GM19023 (cell line): ENCODE measurements around the gene INPP4A.
A peak's percentile ranks its signal among the peaks of the same experiment; 100 is the strongest.
"Not testable (repeated sequence)": the region's sequence is repeated elsewhere in the genome, so short reads cannot be mapped to it uniquely, and the experiment has no call there.

Experiments
- ATAC-seq: cut with Tn5 transposase; IDR thresholded peaks from one replicate; pipeline ENCODE4 v1.9.1; 2021; ENCODE audit warnings: mild to moderate bottlenecking, moderate library complexity; ENCODE audit not compliant: unreplicated experiment

The INPP4A gene

DNA sequence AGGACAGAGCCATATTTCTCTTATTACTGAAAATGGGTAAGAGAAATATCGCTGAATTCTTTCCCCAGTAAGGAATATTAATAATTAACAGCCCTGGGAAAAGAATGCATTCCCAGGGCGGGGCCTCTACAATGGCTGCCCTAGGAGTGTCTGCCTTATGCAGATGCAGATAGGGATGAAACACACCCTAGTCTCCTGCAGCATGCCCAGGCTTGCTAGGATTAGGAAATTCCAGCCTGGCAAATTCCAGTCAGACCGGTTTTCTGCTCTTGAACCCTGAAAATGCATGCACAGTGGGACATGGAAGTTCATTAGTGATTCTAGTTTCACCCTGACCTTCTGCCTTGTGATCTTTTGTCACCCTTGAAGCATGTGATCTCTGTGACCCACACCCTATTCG, 9.0 kb upstream of the INPP4A start:
- ATAC-seq, result not testable (repeated sequence)

DNA sequence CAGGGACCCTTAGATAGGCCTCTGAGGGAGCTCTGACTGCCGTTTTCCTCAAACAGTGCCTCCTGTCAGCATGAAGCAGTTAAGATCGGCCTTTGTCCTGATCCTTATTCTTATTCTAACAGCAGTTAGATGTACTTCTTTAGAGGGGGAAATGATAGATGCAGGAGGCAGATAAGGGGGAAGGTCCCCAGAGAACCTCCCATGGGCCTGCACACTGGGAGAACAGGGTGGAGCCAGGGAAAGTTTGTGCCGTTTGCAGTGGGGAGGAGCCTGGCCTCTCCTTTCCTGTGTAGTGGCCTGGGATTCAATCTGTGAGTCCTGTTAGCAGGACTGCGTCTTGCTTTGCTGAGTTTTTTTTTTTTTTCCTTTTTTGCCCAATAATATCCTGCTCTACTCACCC, 7.9 kb upstream of the INPP4A start:
- no peak for ATAC-seq

- ATAC-seq, result no peak
These were observed 6.2 kb upstream of the INPP4A start for GRCh38 chr2:98438190-98439133.

DNA sequence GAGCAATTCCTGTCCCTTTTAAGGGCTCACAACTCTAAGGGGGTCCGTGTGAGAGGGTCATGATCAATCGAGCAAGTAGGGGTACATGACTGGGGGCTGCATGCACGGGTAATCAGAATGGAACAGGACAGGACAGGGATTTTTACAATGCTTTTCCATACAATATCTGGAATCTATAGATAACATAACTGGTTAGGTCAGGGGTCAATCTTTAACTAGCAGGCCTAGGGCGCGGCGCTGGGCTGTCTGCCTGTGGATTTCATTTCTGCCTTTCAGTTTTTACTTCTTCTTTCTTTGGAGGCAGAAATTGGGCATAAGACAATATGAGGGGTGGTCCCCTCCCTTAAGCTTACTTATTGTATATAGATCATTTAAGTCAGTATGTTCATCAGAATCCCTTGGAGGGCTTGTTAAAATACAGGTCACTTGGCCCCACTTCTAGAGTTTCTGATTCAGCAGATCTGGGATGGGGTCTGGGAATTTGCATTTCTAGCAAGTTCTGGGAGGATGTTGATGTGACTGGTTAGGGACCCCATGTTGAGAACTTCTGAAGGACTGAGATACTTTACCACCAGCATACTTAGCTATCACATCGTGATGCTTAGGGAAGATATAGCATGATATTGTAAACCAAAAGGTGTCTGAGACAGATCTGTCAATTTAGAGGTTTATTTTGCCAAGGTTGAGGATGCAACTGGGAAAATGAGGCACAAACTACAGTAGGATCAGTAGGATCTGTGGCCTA, 2.8 kb upstream of the INPP4A start:
- no peak for ATAC-seq

DNA sequence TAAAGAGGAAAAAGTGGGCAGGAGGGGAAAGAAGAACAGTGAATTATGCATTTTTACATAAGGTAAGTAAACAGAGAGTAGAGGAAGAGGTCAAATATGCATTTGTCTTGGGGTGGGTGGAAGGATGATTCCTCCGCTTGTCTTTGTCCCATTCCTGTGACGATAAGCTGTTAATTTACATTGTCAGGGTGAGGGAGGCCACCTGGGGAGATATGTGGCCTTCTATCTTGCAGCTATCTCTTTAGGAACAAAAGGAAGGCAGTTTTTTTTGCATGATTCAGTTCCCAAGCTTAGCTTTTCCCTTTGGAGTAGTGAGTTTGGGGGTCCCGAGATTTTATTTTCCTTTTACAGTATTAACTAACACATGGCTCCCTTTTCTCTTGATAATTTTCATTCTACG, 2.2 kb upstream of the INPP4A start:
- no peak for ATAC-seq

GRCh38 chr2:98445177-98445682, 572 bp downstream of the INPP4A start:
- ATAC-seq, result peak; percentile 41

- ATAC-seq, result no peak
These were observed 1.3 kb downstream of the INPP4A start for GRCh38 chr2:98445683-98446581.

GRCh38 chr2:98446850-98447249, 2.2 kb downstream of the INPP4A start:
- no peak for ATAC-seq

GRCh38 chr2:98448441-98449145, 3.9 kb downstream of the INPP4A start:
- no peak for ATAC-seq

GRCh38 chr2:98452396-98453027, 7.9 kb downstream of the INPP4A start:
- no peak for ATAC-seq

- no peak for ATAC-seq
These were observed 8.4 kb downstream of the INPP4A start for GRCh38 chr2:98453083-98453482.

GRCh38 chr2:98453531-98453930, 8.9 kb downstream of the INPP4A start:
- no peak for ATAC-seq

GRCh38 chr2:98454073-98454472, 9.4 kb downstream of the INPP4A start:
- no peak for ATAC-seq

DNA sequence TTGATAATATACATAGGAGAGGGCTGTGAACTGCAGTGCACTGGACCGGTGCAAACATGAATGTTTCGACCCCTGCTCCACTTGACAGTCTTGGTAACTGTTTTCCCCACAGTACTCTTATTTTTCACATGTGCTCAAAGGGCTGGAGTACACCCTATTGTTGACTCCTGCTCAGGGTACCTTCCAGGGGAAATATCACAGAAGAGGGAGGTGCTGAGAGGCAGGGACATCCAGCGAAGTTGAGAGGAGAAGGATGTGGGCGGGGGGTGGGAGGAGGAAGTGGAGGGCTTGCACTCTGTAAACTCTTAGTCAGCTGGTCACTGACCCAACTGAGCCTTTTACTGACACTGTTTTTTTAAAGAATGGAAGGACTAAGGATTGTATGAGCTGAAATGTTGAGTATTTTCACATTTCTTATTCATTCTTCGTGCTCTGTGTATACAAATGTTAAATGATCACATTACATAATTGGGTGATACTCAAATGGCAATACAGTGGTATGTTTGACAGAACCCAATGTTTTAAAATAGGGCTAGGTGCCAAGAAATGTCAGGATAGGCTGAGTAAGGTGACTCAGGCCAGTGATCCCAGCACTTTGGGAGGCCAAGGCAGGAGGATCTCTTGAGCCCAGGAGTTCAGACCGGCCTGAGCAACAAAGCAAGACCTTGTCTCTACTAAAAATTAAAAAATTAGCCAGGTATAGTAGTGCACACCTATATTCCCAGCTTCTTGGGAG, 10.0 kb downstream of the INPP4A start:
- ATAC-seq, result peak; percentile 42

DNA sequence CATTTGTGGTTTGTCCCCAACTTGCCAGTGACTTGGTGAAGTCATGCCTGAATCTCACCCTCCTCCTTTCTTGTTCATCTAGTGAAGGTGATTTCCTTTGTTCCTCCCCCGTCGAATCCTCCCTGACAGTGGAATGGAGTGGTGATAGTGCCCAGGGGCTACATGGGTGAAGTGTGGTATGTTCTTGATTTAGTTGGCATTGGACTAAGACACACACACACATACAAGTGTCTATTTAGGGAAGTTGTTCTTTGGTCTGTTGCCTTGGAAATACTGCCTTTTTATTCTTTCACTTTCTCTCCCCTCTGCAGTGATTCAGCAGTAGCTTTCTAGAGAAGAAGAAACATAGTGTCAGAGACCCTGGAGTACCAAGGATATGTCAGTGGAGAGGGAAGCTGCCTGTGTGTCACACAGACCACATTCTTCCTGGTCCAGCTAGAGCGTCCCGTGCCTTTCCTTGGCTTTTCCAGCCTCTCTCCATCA, 10.9 kb downstream of the INPP4A start:
- peak; percentile 36 for ATAC-seq

DNA sequence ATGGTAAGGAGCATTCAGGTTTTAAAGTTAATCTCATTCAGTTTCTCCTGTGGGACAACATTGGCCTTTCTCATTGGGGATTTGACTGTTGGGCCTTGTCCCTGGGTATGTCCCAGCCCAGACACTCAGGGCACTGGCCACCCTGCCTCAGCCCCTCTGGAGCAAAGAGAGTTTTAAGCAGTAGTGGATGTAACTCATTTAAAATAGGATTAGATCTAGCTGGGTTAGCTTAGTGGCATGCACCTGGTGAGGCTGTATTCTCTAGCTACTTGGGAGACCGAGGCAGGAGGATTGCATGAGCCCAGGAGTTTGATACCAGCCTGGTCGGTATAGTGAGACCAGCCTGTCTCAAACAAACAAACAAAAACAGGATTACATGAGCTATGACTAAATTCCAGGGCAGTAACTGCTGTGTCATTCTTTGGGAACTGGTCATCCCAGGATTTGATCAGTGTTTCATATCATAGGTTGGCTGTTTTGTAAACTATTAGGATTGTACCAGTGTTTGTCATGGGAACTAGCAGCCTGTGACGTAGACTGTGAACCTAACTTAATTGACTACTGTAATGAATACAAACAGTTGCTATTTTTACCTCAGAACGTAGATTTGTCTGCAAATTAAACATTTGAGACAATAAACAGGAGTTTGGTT, 12.5 kb downstream of the INPP4A start:
- ATAC-seq, result no peak

DNA sequence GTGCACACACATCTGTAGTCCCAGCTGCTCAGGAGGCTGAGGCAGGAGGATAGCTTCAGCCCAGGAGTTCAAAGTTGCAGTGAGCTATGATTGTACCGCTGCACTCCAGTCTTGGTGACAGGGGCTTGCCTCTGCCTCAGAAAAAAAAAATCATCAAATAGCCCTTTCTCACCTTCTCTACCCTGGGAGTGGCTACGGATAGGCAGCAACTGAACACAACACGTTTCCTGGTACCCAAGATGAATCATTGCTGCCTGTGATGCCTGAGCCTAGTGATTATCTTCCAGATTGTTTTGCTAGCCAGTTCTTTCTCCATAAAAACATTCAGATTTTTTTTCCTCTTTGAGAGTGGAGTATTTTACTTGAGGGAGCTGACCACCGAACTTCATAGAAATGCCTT, 13.5 kb downstream of the INPP4A start:
- ATAC-seq, result no peak

DNA sequence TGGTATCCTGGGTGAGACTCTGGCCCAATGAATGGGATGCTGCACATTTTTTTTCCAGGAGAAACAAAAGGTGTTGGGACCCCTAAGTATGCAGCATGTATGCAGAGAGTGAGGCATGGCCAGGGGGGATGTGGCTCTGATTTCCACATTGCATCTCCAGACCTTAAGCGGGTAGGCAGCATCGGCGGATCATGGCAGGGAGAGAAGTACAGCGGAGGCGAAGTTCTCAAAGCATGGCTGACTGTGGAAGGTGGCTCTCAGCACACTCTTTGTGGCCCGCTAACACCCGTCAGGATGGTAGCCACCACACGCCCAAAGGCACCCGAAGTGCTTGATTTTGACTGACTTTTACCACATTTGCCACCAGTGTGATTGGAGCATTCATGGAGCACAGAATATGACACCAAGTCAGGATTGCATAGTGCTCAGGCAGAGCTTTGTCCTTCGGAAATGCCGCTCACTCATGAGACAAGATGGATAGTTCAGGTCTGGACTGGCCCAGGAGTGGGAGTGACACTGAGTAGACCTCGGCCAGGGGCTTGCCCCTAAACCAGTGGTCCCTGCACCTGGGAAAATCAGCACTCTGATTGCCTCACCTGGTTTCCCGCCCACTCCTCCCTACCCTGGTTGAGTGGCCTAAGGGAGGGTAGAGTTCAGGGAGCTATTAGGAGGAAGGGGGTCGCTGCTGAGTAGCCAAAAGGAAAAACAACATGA, 14.2 kb downstream of the INPP4A start:
- no peak for ATAC-seq
